Suprapubic skin (tissue), 4 donors: Measurements from ENCODE around the gene TEX36. TPM values are rescaled to one million over a fixed set of nuclear protein-coding genes. Genes with fewer than 3 reads are reported as not detected.

Source experiments
- DNase-seq, 2 donors: peaks; one replicate each; pipeline ENCODE4 v3.0.0-alpha.2; 2019; ENCODE audit warnings: low spot score in 2 of 2
- H3K27ac ChIP-seq: fragments of 200-600 bp; sonication (generic); one replicate; pipeline ENCODE4 v1.5.1; 2019
- H3K27me3 ChIP-seq: fragments of 200-600 bp; sonication (generic); one replicate; pipeline ENCODE4 v1.5.1; 2019
- H3K36me3 ChIP-seq: fragments of 200-600 bp; sonication (generic); one replicate; pipeline ENCODE4 v1.5.1; 2019
- H3K4me1 ChIP-seq: fragments of 200-600 bp; sonication (generic); one replicate; pipeline ENCODE4 v1.5.1; 2019
- H3K4me3 ChIP-seq: fragments of 200-600 bp; sonication (generic); one replicate; pipeline ENCODE4 v1.5.1; 2019; ENCODE audit warnings: mild to moderate bottlenecking
- H3K9me3 ChIP-seq: fragments of 200-600 bp; sonication (generic); one replicate; pipeline ENCODE4 v1.5.1; 2019
- EP300 ChIP-seq: sonication (generic); formaldehyde crosslinking; IDR thresholded peaks from one replicate; pipeline ENCODE4 v1.6.1; 2017; ENCODE audit warnings: antibody characterized with exemption
- POLR2A ChIP-seq, 2 donors: fragments of 450-650 bp; IDR thresholded peaks; one replicate each; pipeline ENCODE4 v1.6.1; 2017; ENCODE audit warnings: antibody characterized with exemption in 2 of 2, mild to moderate bottlenecking in 2 of 2, moderate library complexity in 2 of 2
- POLR2AphosphoS5 ChIP-seq, 3 donors: sonication (generic); formaldehyde crosslinking; IDR thresholded peaks; one replicate each; pipeline ENCODE4 v1.6.1; 2017; ENCODE audit warnings: antibody characterized with exemption in 3 of 3
- WGBS: methylation state at CpG from one replicate; pipeline ENCODE4 v1.1.5; 2018; 5-methylcytosine and 5-hydroxymethylcytosine counted together
- total RNA-seq, 4 donors: library from RNA; depleted of rRNA; stranded (reverse); fragments of >200 nt; gene quantifications; one replicate each; pipeline ENCODE4 v1.1.0, GENCODE V29; 2016
- TF ChIP-seq, protein P1 (sequence below), 2 donors: fragments of 200-600 bp in 1 of 2; fragments of 450-650 bp in 1 of 2; sonication (generic) in 1 of 2; IDR thresholded peaks; one replicate each; pipeline ENCODE4 v1.5.1; 2016 to 2019; ENCODE audit warnings: antibody characterized with exemption in 2 of 2, mild to moderate bottlenecking in 1 of 2, moderate library complexity in 1 of 2

The TEX36 gene
- total RNA-seq, 4 donors from 2014 or later = not detected

- Histone ChIP-seq H3K4me1 (peaks cover 35% of the 10 kb centered on the region), H3K27me3 (no peaks in the 10 kb centered on the region), H3K4me3 (no peak overlapping the region), H3K27ac (no peak overlapping the region), H3K36me3 (no peaks in the 10 kb centered on the region), H3K9me3 (no peaks in the 10 kb centered on the region)
- DNase-seq = no peak
- 84% methylated on average over 19 of the region's 19 CpGs for WGBS
- no peak for TF ChIP-seq POLR2AphosphoS5 (IDR thresholded peaks at IDR 0.05)
Measured at GRCh38 chr10:125691160-125691981, 8.4 kb upstream of the TEX36 start.

DNA sequence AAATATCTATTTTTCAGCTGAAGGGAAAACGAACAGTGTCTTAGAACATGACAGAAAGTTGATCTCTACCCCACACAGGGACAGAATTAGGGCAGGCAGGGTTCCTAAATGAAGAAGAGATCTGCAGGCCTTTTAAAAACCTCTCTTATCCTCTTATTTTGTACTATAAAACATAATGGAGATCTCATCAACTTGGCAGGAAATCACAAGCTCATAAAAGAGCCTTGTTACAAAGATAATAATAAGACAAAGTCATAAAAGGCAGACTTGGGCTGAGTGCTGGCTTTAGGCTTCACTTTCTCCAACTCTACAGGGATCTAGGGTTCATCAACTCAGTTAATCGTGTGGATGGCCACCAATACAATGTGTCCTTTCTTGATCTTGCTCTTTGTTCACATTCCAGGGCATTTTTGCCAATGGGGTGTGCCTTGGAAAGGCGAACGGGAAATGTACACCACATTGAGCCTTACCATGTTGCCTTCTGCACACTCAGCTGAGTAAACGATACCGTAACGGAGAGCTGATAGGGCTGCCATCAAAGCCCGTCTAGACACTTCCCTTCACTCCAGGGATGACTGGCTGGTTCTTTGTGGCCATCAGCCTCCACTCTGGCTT lies 7.1 kb upstream of the TEX36 start:
- Histone ChIP-seq H3K27me3 (no peaks in the 10 kb centered on the region), H3K9me3 (no peaks in the 10 kb centered on the region), H3K4me1 (peaks cover 35% of the 10 kb centered on the region), H3K36me3 (no peaks in the 10 kb centered on the region), H3K4me3 (no peak overlapping the region), H3K27ac (no peak overlapping the region)
- TF ChIP-seq, protein P1, sequence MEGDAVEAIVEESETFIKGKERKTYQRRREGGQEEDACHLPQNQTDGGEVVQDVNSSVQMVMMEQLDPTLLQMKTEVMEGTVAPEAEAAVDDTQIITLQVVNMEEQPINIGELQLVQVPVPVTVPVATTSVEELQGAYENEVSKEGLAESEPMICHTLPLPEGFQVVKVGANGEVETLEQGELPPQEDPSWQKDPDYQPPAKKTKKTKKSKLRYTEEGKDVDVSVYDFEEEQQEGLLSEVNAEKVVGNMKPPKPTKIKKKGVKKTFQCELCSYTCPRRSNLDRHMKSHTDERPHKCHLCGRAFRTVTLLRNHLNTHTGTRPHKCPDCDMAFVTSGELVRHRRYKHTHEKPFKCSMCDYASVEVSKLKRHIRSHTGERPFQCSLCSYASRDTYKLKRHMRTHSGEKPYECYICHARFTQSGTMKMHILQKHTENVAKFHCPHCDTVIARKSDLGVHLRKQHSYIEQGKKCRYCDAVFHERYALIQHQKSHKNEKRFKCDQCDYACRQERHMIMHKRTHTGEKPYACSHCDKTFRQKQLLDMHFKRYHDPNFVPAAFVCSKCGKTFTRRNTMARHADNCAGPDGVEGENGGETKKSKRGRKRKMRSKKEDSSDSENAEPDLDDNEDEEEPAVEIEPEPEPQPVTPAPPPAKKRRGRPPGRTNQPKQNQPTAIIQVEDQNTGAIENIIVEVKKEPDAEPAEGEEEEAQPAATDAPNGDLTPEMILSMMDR (IDR thresholded peaks at IDR 0.05) = no peak
- TF ChIP-seq POLR2A (IDR thresholded peaks at IDR 0.05) (no peak), EP300 (no peak), POLR2AphosphoS5 (IDR thresholded peaks at IDR 0.05) (no peak)
- no peak for DNase-seq
- 47% methylated on average over 8 of the region's 8 CpGs for WGBS

- DNase-seq = no peak
- Histone ChIP-seq H3K27ac (no peak overlapping the region), H3K36me3 (no peaks in the 10 kb centered on the region), H3K27me3 (no peaks in the 10 kb centered on the region), H3K4me1 (peaks cover 18% of the 10 kb centered on the region), H3K9me3 (no peaks in the 10 kb centered on the region), H3K4me3 (no peak overlapping the region)
- 49% methylated on average over 3 of the region's 3 CpGs for WGBS
- TF ChIP-seq POLR2AphosphoS5 (IDR thresholded peaks at IDR 0.05) (no peak), EP300 (no peak), POLR2A (IDR thresholded peaks at IDR 0.05) (no peak)
- TF ChIP-seq, protein P1 (IDR thresholded peaks at IDR 0.05) = no peak
Measured at GRCh38 chr10:125687507-125688185, 4.7 kb upstream of the TEX36 start.

DNA sequence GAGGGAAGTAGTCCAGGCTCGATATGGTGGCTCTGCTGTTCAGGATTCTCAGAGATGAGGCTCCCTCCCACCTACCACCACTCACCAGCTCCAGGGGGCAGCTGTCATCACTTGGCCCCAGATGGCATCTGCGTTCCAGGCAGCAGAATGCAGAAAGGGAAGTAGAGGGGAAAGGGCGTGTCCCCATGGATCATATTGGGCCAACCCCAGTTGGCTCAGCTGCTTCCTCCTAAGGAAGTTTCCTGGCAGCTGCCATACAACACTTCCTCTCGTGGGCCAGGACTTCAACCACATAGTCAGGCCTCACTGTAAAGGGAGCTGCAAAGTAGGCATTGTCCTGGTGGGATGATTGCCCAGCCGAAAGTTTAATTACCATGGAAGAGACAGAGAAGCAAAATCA lies 1.6 kb upstream of the TEX36 start:
- Histone ChIP-seq H3K27ac (no peak overlapping the region), H3K4me3 (no peak overlapping the region), H3K36me3 (no peaks in the 10 kb centered on the region), H3K9me3 (no peaks in the 10 kb centered on the region), H3K4me1 (no peaks in the 10 kb centered on the region), H3K27me3 (no peaks in the 10 kb centered on the region)
- DNase-seq = no peak
- no peak for TF ChIP-seq POLR2A (IDR thresholded peaks at IDR 0.05)
- no peak for TF ChIP-seq EP300
- TF ChIP-seq POLR2AphosphoS5 (IDR thresholded peaks at IDR 0.05) = no peak
- TF ChIP-seq, protein P1 (IDR thresholded peaks at IDR 0.05) = no peak
- WGBS = 45% methylated on average over 5 of the region's 5 CpGs

GRCh38 chr10:125683821-125684220 lies 858 bp upstream of the TEX36 start:
- 66% methylated on average over 7 of the region's 7 CpGs for WGBS
- Histone ChIP-seq H3K27ac (no peak overlapping the region), H3K36me3 (no peaks in the 10 kb centered on the region), H3K4me3 (no peak overlapping the region), H3K27me3 (no peaks in the 10 kb centered on the region), H3K4me1 (no peaks in the 10 kb centered on the region), H3K9me3 (no peaks in the 10 kb centered on the region)
- no peak for TF ChIP-seq POLR2A (IDR thresholded peaks at IDR 0.05)
- no peak for TF ChIP-seq POLR2AphosphoS5 (IDR thresholded peaks at IDR 0.05)
- TF ChIP-seq, protein P1 (IDR thresholded peaks at IDR 0.05) = no peak
- TF ChIP-seq EP300 = no peak
- DNase-seq = no peak
